ENCODE results near the gene ALOXE3.

ALOXE3 gene

GRCh38 chr17:8141741-8142140, 23.4 kb upstream of the ALOXE3 start:
- DNase-seq, result no peak

GRCh38 chr17:8141045-8141444, 22.7 kb upstream of the ALOXE3 start:
- no peak for DNase-seq

- DNase-seq, result no peak
Measured at GRCh38 chr17:8140065-8141029, 22.0 kb upstream of the ALOXE3 start.

GRCh38 chr17:8138672-8139371, 20.5 kb upstream of the ALOXE3 start:
- DNase-seq, result peak; percentile 63

- no peak for DNase-seq
Measured at GRCh38 chr17:8138374-8138671, 20.0 kb upstream of the ALOXE3 start.

GRCh38 chr17:8137645-8138373, 19.5 kb upstream of the ALOXE3 start:
- no peak for DNase-seq

- no peak for DNase-seq
Measured at GRCh38 chr17:8133941-8134340, 15.6 kb upstream of the ALOXE3 start.

GRCh38 chr17:8133399-8133798, 15.1 kb upstream of the ALOXE3 start:
- DNase-seq, result no peak

GRCh38 chr17:8131844-8132441, 13.6 kb upstream of the ALOXE3 start:
- no peak for DNase-seq

GRCh38 chr17:8128125-8128784, 9.9 kb upstream of the ALOXE3 start:
- no peak for DNase-seq

GRCh38 chr17:8126491-8127066, 8.3 kb upstream of the ALOXE3 start:
- DNase-seq, result no peak

GRCh38 chr17:8125947-8126490, 7.7 kb upstream of the ALOXE3 start:
- DNase-seq, result no peak

- no peak for DNase-seq
Measured at GRCh38 chr17:8125154-8125946, 7.0 kb upstream of the ALOXE3 start.

- DNase-seq, result no peak
Measured at GRCh38 chr17:8124350-8125153, 6.2 kb upstream of the ALOXE3 start.

- no peak for DNase-seq
Measured at GRCh38 chr17:8123695-8124349, 5.5 kb upstream of the ALOXE3 start, which contains the start of gene HES7. Gene HES7 (minus strand): TSS chr17:8124106. CDS start chr17:8124084, 22 bp downstream.

GRCh38 chr17:8122924-8123694, 4.8 kb upstream of the ALOXE3 start:
- DNase-seq, result no peak

- DNase-seq, result no peak
Measured at GRCh38 chr17:8122422-8122923, 4.2 kb upstream of the ALOXE3 start.

- DNase-seq, result no peak
Measured at GRCh38 chr17:8121681-8122421, 3.5 kb upstream of the ALOXE3 start.

Data from cortex of kidney (tissue), 1 donor.